Hepatocyte (in vitro differentiated cells): ENCODE measurements around the gene PRR14L.

Source experiments
- CTCF ChIP-seq: fragments of 200-600 bp; sonication (generic); IDR thresholded peaks from 2 replicates; pipeline ENCODE4 v1.5.1; 2016; ENCODE audit warnings: antibody characterized with exemption, mild to moderate bottlenecking; ENCODE audit not compliant: poor library complexity
- EZH2 ChIP-seq: fragments of 200-600 bp; sonication (generic); IDR thresholded peaks from 2 replicates; pipeline ENCODE4 v1.6.1; 2016; ENCODE audit warnings: antibody characterized with exemption, mild to moderate bottlenecking, borderline replicate concordance
- EZH2phosphoT487 ChIP-seq: fragments of 200-600 bp; sonication (generic); IDR thresholded peaks from one replicate; pipeline ENCODE4 v1.6.1; 2018; ENCODE audit warnings: antibody characterized with exemption, mild to moderate bottlenecking, low read depth, moderate library complexity; ENCODE audit not compliant: unreplicated experiment, severe bottlenecking

DNA sequence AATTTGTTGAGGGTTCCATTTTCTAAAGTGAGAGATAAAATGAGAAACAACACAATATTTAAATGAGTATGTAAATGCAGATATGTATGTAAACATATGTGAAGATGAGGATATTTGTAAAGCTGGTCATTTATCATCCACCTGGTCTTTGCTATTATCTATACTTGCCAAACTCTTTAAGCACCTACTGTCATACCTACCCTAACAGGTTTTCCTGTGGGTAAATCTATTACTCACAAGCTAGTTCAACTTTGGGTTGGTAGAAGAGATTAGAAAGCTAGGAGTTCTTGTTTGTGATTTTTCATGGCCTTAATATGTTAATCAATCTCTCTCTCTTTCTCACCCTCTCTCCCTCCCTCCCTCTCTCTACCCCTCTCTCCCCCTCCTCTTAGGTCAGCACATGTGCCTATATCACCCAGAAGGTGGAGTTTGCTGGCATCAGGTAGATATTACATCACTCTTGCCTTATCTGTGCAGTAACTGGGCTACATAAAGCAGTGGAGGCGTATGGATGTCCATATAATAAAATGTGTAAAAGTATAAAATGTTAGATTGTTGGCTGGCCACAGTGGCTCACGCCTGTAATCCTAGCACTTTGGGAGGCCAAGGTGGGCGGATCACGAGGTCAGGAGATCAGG lies 18.6 kb upstream of the PRR14L start:
- no peak for TF ChIP-seq CTCF
- no peak for TF ChIP-seq EZH2phosphoT487
- TF ChIP-seq EZH2, result no peak
